Measurements from ENCODE around the gene HMGB2.

GRCh38 chr4:173288296-173288695 is 45.9 kb downstream of the HMGB2 start:
- TF ChIP-seq POLR2A (IDR thresholded peaks at IDR 0.05; ENCODE audit: low read length): no peak
- TF ChIP-seq GATA1 (IDR thresholded peaks at IDR 0.05; ENCODE audit: low read depth, low read length): no peak
